ENCODE data around the gene NBR1. TPM values are rescaled to one million over a fixed set of nuclear protein-coding genes. Genes with fewer than 3 reads are reported as not detected.

NBR1 gene
- total and polyA plus RNA-seq, 2 of the 8 experiments (the other 6 are each of a cell fraction or from before 2014, with no cell fraction given): 13.5 to 36.0 TPM

GRCh38 chr17:43193251-43193650, 22.2 kb downstream of the NBR1 start (continued):
- TF ChIP-seq ZNF274 (IDR thresholded peaks at IDR 0.05; ENCODE audit: borderline replicate concordance, extremely low read depth, low read length) (no peak), RAD21 (IDR thresholded peaks at IDR 0.05 in 1 of 2, conservative IDR thresholded peaks at IDR 0.05 in 1 of 2; ENCODE audit: low read depth in 2 of 2, low read length in 2 of 2) (no peak), HDAC6 (IDR thresholded peaks at IDR 0.05; ENCODE audit: low read depth, low read length) (no peak)
